Testis (tissue), 3 donors: ENCODE results near the gene HMGCS2. TPM values are rescaled to one million over a fixed set of nuclear protein-coding genes. Genes with fewer than 3 reads are reported as not detected.
A peak's percentile ranks its signal among the peaks of the same experiment; 100 is the strongest.

Experiments used
- DNase-seq: peaks from one replicate; pipeline ENCODE4 v3.0.0-alpha.2; 2019
- H3K27ac ChIP-seq, 2 donors: fragments of 200-600 bp; sonication (generic); one replicate each; pipeline ENCODE4 v1.5.1; 2019
- H3K27me3 ChIP-seq: fragments of 200-600 bp; sonication (generic); one replicate; pipeline ENCODE4 v1.5.1; 2019
- H3K36me3 ChIP-seq: fragments of 200-600 bp; sonication (generic); one replicate; pipeline ENCODE4 v1.5.1; 2017; ENCODE audit warnings: low read depth; ENCODE audit errors: missing control alignments
- H3K4me1 ChIP-seq: fragments of 200-600 bp; sonication (generic); one replicate; pipeline ENCODE4 v1.5.1; 2019
- H3K4me3 ChIP-seq, 2 donors: fragments of 200-600 bp; sonication (generic); one replicate each; pipeline ENCODE4 v1.5.1; 2017 to 2019
- H3K9me3 ChIP-seq: fragments of 200-600 bp; sonication (generic); one replicate; pipeline ENCODE4 v1.5.1; 2017
- POLR2A ChIP-seq: fragments of 450-650 bp; IDR thresholded peaks from one replicate; pipeline ENCODE4 v1.6.1; 2017; ENCODE audit warnings: antibody characterized with exemption, mild to moderate bottlenecking, moderate library complexity
- WGBS, 2 donors: methylation state at CpG; one replicate each; pipeline ENCODE4 v1.1.5; 2018; 5-methylcytosine and 5-hydroxymethylcytosine counted together
- intact Hi-C: fragments of 100-400 bp; cut with DNase I; formaldehyde crosslinking; loops from one replicate; pipeline ENCODE4 v1.15.1; 2023; ENCODE audit warnings: low total_unique reads
- polyA plus RNA-seq: library from polyadenylated mRNA; stranded (reverse); fragments of 350-450 nt; fragmentation: Illumina TruSeq; extraction: RNeasy Lipid Tissue Mini Kit (QIAGEN cat#74804); gene quantifications from one replicate; pipeline ENCODE4 v1.2.3, GENCODE V29; 2014; ENCODE audit warnings: low read depth, low replicate concordance; ENCODE audit not compliant: insufficient read depth
- total RNA-seq, 2 donors: library from RNA; depleted of rRNA; stranded (reverse); fragments of >200 nt; gene quantifications; one replicate each; pipeline ENCODE4 v1.2.3, GENCODE V29; 2016
- TF ChIP-seq, protein P1 (sequence below), 3 experiments: fragments of 450-650 bp in 2 of 3; fragments of 200-600 bp in 1 of 3; sonication (generic) in 1 of 3; IDR thresholded peaks; one replicate each; pipeline ENCODE4 v1.5.1; 2016 to 2019; ENCODE audit warnings: antibody characterized with exemption in 3 of 3, mild to moderate bottlenecking in 2 of 3, moderate library complexity in 1 of 3

The HMGCS2 gene
- total and polyA plus RNA-seq, 3 donors from 2014 or later: 2.5 to 93.7 (median 43.6) TPM

DNA sequence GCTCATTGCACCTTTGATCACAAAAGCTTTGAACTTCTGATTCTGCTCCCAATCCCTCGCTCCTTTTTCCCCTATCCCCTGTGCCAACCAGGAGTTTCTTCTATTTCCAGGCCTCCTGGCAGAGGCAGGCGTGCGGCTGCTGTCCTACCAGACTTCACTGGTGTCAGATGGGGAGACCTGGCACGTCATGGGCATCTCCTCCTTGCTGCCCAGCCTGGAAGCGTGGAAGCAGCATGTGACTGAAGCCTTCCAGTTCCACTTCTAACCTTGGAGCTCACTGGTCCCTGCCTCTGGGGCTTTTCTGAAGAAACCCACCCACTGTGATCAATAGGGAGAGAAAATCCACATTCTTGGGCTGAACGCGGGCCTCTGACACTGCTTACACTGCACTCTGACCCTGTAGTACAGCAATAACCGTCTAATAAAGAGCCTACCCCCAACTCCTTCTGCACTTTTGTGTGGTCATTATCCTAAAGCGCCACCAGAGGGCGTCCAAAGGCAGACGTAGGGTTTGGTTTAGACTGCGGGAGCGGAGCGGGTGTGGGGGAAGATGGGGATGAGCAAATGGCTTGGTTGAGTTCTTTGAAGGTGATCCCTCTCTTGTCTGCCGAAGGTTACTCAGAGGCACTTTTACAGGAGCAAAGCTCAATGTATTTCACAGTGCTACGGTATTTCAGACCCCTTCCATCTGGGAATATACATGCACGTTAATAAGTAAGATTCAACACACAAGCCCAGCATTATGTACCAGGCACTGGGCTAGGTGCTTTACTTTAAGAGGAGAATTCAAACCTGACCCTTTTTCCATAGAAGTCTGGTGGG lies 24.7 kb downstream of the HMGCS2 start:
- no peaks in the 10 kb centered on the region for H3K9me3 ChIP-seq
- intact Hi-C loops: no loop called here
- H3K4me3 ChIP-seq: no peak overlapping the region
- no peaks in the 10 kb centered on the region for H3K36me3 ChIP-seq
- 31 to 47% methylated on average over 17 of the region's 17 CpGs for WGBS, 2 donors
- DNase-seq: peak; percentile 78
- TF ChIP-seq, protein P1, sequence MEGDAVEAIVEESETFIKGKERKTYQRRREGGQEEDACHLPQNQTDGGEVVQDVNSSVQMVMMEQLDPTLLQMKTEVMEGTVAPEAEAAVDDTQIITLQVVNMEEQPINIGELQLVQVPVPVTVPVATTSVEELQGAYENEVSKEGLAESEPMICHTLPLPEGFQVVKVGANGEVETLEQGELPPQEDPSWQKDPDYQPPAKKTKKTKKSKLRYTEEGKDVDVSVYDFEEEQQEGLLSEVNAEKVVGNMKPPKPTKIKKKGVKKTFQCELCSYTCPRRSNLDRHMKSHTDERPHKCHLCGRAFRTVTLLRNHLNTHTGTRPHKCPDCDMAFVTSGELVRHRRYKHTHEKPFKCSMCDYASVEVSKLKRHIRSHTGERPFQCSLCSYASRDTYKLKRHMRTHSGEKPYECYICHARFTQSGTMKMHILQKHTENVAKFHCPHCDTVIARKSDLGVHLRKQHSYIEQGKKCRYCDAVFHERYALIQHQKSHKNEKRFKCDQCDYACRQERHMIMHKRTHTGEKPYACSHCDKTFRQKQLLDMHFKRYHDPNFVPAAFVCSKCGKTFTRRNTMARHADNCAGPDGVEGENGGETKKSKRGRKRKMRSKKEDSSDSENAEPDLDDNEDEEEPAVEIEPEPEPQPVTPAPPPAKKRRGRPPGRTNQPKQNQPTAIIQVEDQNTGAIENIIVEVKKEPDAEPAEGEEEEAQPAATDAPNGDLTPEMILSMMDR (IDR thresholded peaks at IDR 0.05): peak; percentile 72 to 85 (median 79)
- no peak for TF ChIP-seq POLR2A
- no peaks in the 10 kb centered on the region for H3K27me3 ChIP-seq
- H3K4me1 ChIP-seq: peaks cover 44% of the 10 kb centered on the region
- peak overlapping the region in 1 of 2 donors; percentile 18 for H3K27ac ChIP-seq

GRCh38 chr1:119743308-119743707 lies 25.4 kb downstream of the HMGCS2 start:
- H3K27me3 ChIP-seq: no peaks in the 10 kb centered on the region
- DNase-seq: no peak
- peaks cover 50% of the 10 kb centered on the region for H3K4me1 ChIP-seq
- no peak for TF ChIP-seq POLR2A
- TF ChIP-seq, protein P1 (IDR thresholded peaks at IDR 0.05): no peak
- intact Hi-C loops: no loop called here
- no peaks in the 10 kb centered on the region for H3K36me3 ChIP-seq
- H3K9me3 ChIP-seq: no peaks in the 10 kb centered on the region
- WGBS, 2 donors: 53% methylated on average over 3 of the region's 3 CpGs; no CpG with 5 or more reads in 1 of the 2 donors
- H3K4me3 ChIP-seq: no peak overlapping the region
- peak overlapping the region in 1 of 2 donors; percentile 18 for H3K27ac ChIP-seq

GRCh38 chr1:119742677-119743076 lies 26.0 kb downstream of the HMGCS2 start:
- DNase-seq: no peak
- intact Hi-C loops: no loop called here
- TF ChIP-seq POLR2A: no peak
- TF ChIP-seq, protein P1 (IDR thresholded peaks at IDR 0.05): no peak
- Histone ChIP-seq H3K27me3 (no peaks in the 10 kb centered on the region), H3K4me3 (no peak overlapping the region), H3K9me3 (no peaks in the 10 kb centered on the region), H3K4me1 (peaks cover 52% of the 10 kb centered on the region), H3K27ac (no peak overlapping the region), H3K36me3 (no peaks in the 10 kb centered on the region)
- 83 to 100% methylated on average over 2 to 7 of the region's 7 CpGs for WGBS, 2 donors

DNA sequence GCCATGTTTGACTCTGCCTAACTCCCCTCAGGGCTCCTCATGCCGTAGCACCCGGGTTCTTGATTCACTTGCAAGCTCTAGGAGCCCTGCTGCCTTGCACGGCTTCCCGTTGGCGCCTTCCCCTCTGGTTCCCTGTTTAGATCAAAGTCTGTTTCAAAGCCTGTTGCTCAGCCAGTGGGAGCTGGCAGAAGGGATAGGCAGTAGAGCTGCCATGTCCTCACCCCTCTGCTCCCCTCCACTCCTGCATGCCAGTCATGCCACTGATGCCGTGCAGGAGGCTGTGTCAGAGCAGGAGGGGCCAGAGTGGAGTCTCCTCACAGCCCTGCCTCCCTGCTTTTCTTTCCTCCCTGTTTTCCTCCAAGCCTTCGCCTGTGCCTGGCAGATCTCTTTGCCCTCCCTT lies 26.5 kb downstream of the HMGCS2 start:
- Histone ChIP-seq H3K4me3 (no peak overlapping the region), H3K4me1 (peaks cover 52% of the 10 kb centered on the region), H3K36me3 (no peaks in the 10 kb centered on the region), H3K27me3 (no peaks in the 10 kb centered on the region), H3K27ac (no peak overlapping the region), H3K9me3 (no peaks in the 10 kb centered on the region)
- intact Hi-C loops: no loop called here
- DNase-seq: no peak
- no peak for TF ChIP-seq POLR2A
- WGBS, 2 donors: 80 to 84% methylated on average over 5 to 7 of the region's 7 CpGs

GRCh38 chr1:119740896-119741780 lies 27.6 kb downstream of the HMGCS2 start:
- WGBS, 2 donors: 67 to 76% methylated on average over 10 to 13 of the region's 13 CpGs
- DNase-seq: no peak

More at GRCh38 chr1:119740896-119741780, 27.6 kb downstream of the HMGCS2 start:
- Histone ChIP-seq H3K4me3 (no peak overlapping the region), H3K36me3 (no peaks in the 10 kb centered on the region), H3K27me3 (no peaks in the 10 kb centered on the region), H3K27ac (peak overlapping the region; percentile 50 to 83), H3K9me3 (no peaks in the 10 kb centered on the region), H3K4me1 (peaks cover 59% of the 10 kb centered on the region)
- intact Hi-C loops: no loop called here
- TF ChIP-seq, protein P1 (IDR thresholded peaks at IDR 0.05): no peak
- no peak for TF ChIP-seq POLR2A
